Upper lobe of right lung (tissue), 1 donor: ENCODE results near the gene GH2. TPM values are rescaled to one million over a fixed set of nuclear protein-coding genes. Genes with fewer than 3 reads are reported as not detected.
"Not testable (repeated sequence)": the region's sequence is repeated elsewhere in the genome, so short reads cannot be mapped to it uniquely, and the experiment has no call there.

Experiments used
- ATAC-seq: fragments of 200-7000 bp; cut with Tn5 transposase; one replicate; pipeline ENCODE4 v1.9.1; 2020; ENCODE audit warnings: mild to moderate bottlenecking, moderate library complexity
- DNase-seq: peaks from one replicate; pipeline ENCODE4 v3.0.0-alpha.2; 2020
- H3K27ac ChIP-seq: fragments of 200-600 bp; one replicate; pipeline ENCODE4 v1.8.0; 2022
- H3K27me3 ChIP-seq: fragments of 200-600 bp; one replicate; pipeline ENCODE4 v1.8.0; 2022; ENCODE audit warnings: mild to moderate bottlenecking
- H3K36me3 ChIP-seq: fragments of 200-600 bp; one replicate; pipeline ENCODE4 v1.8.0; 2022
- H3K4me1 ChIP-seq: fragments of 200-600 bp; one replicate; pipeline ENCODE4 v1.8.0; 2022
- H3K4me3 ChIP-seq: fragments of 200-600 bp; one replicate; pipeline ENCODE4 v1.8.0; 2022; ENCODE audit warnings: mild to moderate bottlenecking
- H3K9me3 ChIP-seq: fragments of 200-600 bp; one replicate; pipeline ENCODE4 v1.8.0; 2022
- intact Hi-C: fragments of 100-400 bp; cut with DNase I; formaldehyde crosslinking; loops from one replicate; pipeline ENCODE4 v1.11.0; 2022
- total RNA-seq: library from RNA; stranded (reverse); fragmentation: NEBNext Ultra II Directional; extraction: Animal tissue kit (Norgen Biotek cat#: 25700); gene quantifications from one replicate; pipeline ENCODE4 v1.2.1, GENCODE V29; 2021
- TF ChIP-seq, protein P1 (sequence below): fragments of 200-600 bp; IDR thresholded peaks from one replicate; pipeline ENCODE4 v1.8.0; 2022; ENCODE audit warnings: antibody characterized with exemption
- donor health status: DM: no; HTN: yes; CAD: no; lungs with severe emphysema.

Gene GH2
- total RNA-seq, 1 donor from 2014 or later = not detected

DNA sequence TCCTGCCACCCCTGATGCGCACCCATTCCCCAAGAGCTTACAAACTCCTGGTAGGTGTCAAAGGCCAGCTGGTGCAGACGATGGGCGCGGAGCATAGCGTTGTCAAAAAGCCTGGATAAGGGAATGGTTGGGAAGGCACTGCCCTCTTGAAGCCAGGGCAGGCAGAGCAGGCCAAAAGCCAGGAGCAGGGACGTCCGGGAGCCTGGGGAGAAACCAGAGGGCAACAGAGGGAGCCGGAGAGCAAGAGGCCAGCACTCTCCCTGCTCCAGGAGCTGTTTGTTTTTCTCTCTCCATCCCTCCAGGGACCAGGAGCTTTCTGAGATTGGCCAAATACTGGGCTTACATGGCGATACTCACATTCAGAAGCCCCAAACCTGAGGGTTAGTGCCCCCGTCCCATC lies 36.6 kb upstream of the GH2 start:
- Histone ChIP-seq H3K9me3 (no peaks in the 10 kb centered on the region), H3K27me3 (peaks cover 8% of the 10 kb centered on the region), H3K27ac (no peak overlapping the region), H3K4me1 (peaks cover 4% of the 10 kb centered on the region), H3K4me3 (no peak overlapping the region), H3K36me3 (no peaks in the 10 kb centered on the region)
- TF ChIP-seq, protein P1, sequence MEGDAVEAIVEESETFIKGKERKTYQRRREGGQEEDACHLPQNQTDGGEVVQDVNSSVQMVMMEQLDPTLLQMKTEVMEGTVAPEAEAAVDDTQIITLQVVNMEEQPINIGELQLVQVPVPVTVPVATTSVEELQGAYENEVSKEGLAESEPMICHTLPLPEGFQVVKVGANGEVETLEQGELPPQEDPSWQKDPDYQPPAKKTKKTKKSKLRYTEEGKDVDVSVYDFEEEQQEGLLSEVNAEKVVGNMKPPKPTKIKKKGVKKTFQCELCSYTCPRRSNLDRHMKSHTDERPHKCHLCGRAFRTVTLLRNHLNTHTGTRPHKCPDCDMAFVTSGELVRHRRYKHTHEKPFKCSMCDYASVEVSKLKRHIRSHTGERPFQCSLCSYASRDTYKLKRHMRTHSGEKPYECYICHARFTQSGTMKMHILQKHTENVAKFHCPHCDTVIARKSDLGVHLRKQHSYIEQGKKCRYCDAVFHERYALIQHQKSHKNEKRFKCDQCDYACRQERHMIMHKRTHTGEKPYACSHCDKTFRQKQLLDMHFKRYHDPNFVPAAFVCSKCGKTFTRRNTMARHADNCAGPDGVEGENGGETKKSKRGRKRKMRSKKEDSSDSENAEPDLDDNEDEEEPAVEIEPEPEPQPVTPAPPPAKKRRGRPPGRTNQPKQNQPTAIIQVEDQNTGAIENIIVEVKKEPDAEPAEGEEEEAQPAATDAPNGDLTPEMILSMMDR = no peak
- DNase-seq (no peak), ATAC-seq (no peak)
- intact Hi-C loops = loop anchor here (10.0 kb wide), 2 partner anchors 106 to 216 kb away; partner anchors contain the start of genes ERN1 and ICAM2

DNA sequence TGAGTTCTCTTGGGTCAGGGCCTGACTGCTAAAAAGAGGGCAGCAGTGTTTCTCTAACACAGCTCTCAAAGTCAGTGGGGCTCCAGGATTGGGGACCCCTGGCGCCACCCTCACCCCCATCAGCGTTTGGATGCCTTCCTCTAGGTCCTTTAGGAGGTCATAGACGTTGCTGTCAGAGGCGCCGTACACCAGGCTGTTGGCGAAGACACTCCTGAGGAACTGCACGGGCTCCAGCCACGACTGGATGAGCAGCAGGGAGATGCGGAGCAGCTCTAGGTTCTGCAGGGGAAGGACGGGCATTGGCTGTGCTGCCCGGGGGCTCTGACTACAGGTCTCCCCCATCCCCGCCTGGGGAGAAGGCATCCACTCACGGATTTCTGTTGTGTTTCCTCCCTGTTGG lies 35.9 kb upstream of the GH2 start:
- no peaks in the 10 kb centered on the region for H3K36me3 ChIP-seq
- intact Hi-C loops = loop anchor here (10.0 kb wide), 2 partner anchors 107 to 217 kb away; partner anchors contain the start of genes ERN1 and ICAM2
- H3K4me1 ChIP-seq = peaks cover 4% of the 10 kb centered on the region
- peaks cover 8% of the 10 kb centered on the region for H3K27me3 ChIP-seq
- TF ChIP-seq, protein P1 = no peak
- no peak for ATAC-seq
- no peaks in the 10 kb centered on the region for H3K9me3 ChIP-seq
- no peak overlapping the region for H3K27ac ChIP-seq
- H3K4me3 ChIP-seq = no peak overlapping the region
- DNase-seq = no peak

DNA sequence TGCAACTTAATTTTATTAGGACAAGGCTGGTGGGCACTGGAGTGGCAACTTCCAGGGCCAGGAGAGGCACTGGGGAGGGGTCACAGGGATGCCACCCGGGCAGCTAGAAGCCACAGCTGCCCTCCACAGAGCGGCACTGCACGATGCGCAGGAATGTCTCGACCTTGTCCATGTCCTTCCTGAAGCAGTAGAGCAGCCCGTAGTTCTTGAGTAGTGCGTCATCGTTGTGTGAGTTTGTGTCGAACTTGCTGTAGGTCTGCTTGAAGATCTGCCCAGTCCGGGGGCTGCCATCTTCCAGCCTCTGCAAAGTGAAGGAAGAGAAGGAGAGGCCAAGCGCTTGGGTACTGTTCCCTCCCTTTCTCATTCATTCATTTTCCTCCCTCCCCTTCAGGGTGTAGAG lies 35.5 kb upstream of the GH2 start:
- not testable (repeated sequence) for H3K27ac ChIP-seq, H3K4me1 ChIP-seq, DNase-seq, H3K27me3 ChIP-seq, H3K36me3 ChIP-seq, ATAC-seq, H3K4me3 ChIP-seq, H3K9me3 ChIP-seq
- intact Hi-C loops = loop anchor here (10.0 kb wide), 2 partner anchors 108 to 218 kb away; partner anchors contain the start of genes ERN1 and ICAM2

DNA sequence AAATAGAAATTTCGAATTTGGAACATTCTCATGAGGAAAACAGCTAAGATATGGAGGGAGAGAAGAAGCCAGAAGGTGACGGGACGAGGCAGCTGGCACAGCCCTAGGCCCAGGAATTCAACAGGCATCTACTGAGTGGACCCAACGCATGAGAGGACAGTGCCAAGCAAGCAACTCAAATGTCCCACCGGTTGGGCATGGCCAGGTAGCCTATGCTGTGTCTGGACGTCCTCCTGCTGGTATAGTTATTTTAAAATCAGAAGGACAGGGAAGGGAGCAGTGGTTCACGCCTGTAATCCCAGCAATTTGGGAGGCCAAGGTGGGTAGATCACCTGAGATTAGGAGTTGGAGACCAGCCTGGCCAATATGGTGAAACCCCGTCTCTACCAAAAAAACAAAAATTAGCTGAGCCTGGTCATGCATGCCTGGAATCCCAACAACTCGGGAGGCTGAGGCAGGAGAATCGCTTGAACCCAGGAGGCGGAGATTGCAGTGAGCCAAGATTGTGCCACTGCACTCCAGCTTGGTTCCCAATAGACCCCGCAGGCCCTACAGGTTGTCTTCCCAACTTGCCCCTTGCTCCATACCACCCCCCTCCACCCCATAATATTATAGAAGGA lies 34.9 kb upstream of the GH2 start:
- intact Hi-C loops = loop anchor here (10.0 kb wide), 2 partner anchors 108 to 218 kb away; partner anchors contain the start of genes ERN1 and ICAM2
- H3K27ac ChIP-seq = no peak overlapping the region

DNA sequence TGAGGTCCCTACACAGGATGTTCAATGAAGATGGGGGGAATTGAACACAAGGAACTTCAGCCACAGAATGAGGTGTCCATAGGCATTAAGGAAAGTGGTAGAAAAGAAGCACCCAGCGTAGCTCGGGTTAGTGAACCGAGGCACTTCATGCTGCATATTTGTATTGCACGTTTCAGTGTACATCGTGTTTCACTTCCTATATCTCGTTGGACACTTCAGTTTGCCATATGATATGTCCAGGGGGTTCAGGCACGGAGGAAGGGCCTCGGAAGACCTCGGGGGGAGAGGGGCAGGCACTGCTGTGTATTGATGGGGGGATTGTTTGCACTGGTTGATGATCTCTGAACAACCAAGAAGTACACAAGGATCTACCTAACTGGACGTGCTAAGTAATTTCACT lies 34.0 kb upstream of the GH2 start:
- H3K36me3 ChIP-seq, H3K27ac ChIP-seq, ATAC-seq, H3K4me1 ChIP-seq, H3K4me3 ChIP-seq, H3K9me3 ChIP-seq, DNase-seq, H3K27me3 ChIP-seq: not testable (repeated sequence)
- intact Hi-C loops = loop anchor here (10.0 kb wide), 2 partner anchors 109 to 219 kb away; partner anchors contain the start of genes ERN1 and ICAM2

More for the DNA sequence above, 34.9 kb upstream of the GH2 start:
- no peak for ATAC-seq
- peaks cover 4% of the 10 kb centered on the region for H3K4me1 ChIP-seq
- H3K27me3 ChIP-seq = peaks cover 8% of the 10 kb centered on the region
- TF ChIP-seq, protein P1 = no peak
- no peak overlapping the region for H3K4me3 ChIP-seq
- DNase-seq = no peak
- H3K9me3 ChIP-seq = no peaks in the 10 kb centered on the region
- H3K36me3 ChIP-seq = no peaks in the 10 kb centered on the region

DNA sequence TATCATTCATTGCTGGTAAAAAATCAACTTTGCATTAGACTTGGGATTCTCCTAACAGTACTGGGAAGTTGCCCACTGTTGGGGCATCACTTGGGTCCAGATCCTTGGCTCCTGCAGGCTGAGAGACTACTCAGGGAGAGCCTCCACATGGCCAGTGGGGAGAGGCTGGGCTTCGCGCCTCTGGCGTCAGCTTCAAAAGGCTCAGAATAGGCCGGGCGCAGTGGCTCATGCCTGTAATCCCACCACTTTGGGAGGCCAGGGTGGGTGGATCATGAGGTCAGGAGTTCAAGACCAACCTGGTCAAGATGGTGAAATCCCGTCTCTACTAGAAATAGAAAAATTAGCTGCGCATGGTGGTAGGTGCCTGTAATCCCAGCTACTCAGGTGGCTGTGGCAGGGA lies 32.7 kb upstream of the GH2 start:
- DNase-seq (no peak), ATAC-seq (no peak)
- H3K4me1 ChIP-seq = peaks cover 1% of the 10 kb centered on the region
- TF ChIP-seq, protein P1 = no peak
- peaks cover 8% of the 10 kb centered on the region for H3K27me3 ChIP-seq
- H3K36me3 ChIP-seq = no peaks in the 10 kb centered on the region
- H3K9me3 ChIP-seq = no peaks in the 10 kb centered on the region
- no peak overlapping the region for H3K4me3 ChIP-seq
- no peak overlapping the region for H3K27ac ChIP-seq
- intact Hi-C loops = loop anchor here (10.0 kb wide), 2 partner anchors 110 to 220 kb away; partner anchors contain the start of genes ERN1 and ICAM2
